Measurements from ENCODE around the gene TSEN54.

- TF ChIP-seq ZNF274 (IDR thresholded peaks at IDR 0.05; ENCODE audit: low read depth, low read length) (no peak), YY1 (IDR thresholded peaks at IDR 0.05; ENCODE audit: insufficient read depth, insufficient read length) (no peak)
Observed at GRCh38 chr17:75498039-75498725, 18.1 kb upstream of the TSEN54 start.

Data from NT2/D1 (cell line).